ENCODE data around the gene MYL12B. TPM values are rescaled to one million over a fixed set of nuclear protein-coding genes. Genes with fewer than 3 reads are reported as not detected.

Gene MYL12B
- total RNA-seq, 1 donor from 2014 or later, result 230 TPM

- DNase-seq (ENCODE audit: extremely low spot score, unreplicated experiment), result no peak
- H3K36me3 Mint-ChIP-seq (ENCODE audit: unreplicated experiment), result no peaks in the 10 kb centered on the region
- H3K27ac Mint-ChIP-seq (ENCODE audit: unreplicated experiment), result no peak overlapping the region
- H3K27me3 Mint-ChIP-seq (ENCODE audit: unreplicated experiment), result no peaks in the 10 kb centered on the region
- peaks cover 6% of the 10 kb centered on the region for H3K4me1 Mint-ChIP-seq (ENCODE audit: unreplicated experiment)
- H3K9me3 Mint-ChIP-seq (ENCODE audit: unreplicated experiment), result peaks cover 6% of the 10 kb centered on the region
- TF ChIP-seq CTCF (IDR thresholded peaks at IDR 0.05), result no peak
- H3K4me3 Mint-ChIP-seq (ENCODE audit: unreplicated experiment), result no peak overlapping the region
Measured at GRCh38 chr18:3319894-3320454, 58.0 kb downstream of the MYL12B start.

GRCh38 chr18:3321133-3321812, 59.3 kb downstream of the MYL12B start:
- no peaks in the 10 kb centered on the region for H3K27me3 Mint-ChIP-seq (ENCODE audit: unreplicated experiment)
- H3K27ac Mint-ChIP-seq (ENCODE audit: unreplicated experiment), result no peak overlapping the region
- H3K4me3 Mint-ChIP-seq (ENCODE audit: unreplicated experiment), result no peak overlapping the region
- peaks cover 6% of the 10 kb centered on the region for H3K4me1 Mint-ChIP-seq (ENCODE audit: unreplicated experiment)
- H3K36me3 Mint-ChIP-seq (ENCODE audit: unreplicated experiment), result no peaks in the 10 kb centered on the region
- no peak for DNase-seq (ENCODE audit: extremely low spot score, unreplicated experiment)
- H3K9me3 Mint-ChIP-seq (ENCODE audit: unreplicated experiment), result peaks cover 6% of the 10 kb centered on the region
- TF ChIP-seq CTCF (IDR thresholded peaks at IDR 0.05), result no peak

- no peak for DNase-seq (ENCODE audit: extremely low spot score, unreplicated experiment)
- H3K4me3 Mint-ChIP-seq (ENCODE audit: unreplicated experiment), result no peak overlapping the region
- peaks cover 6% of the 10 kb centered on the region for H3K4me1 Mint-ChIP-seq (ENCODE audit: unreplicated experiment)
- no peaks in the 10 kb centered on the region for H3K36me3 Mint-ChIP-seq (ENCODE audit: unreplicated experiment)
- no peaks in the 10 kb centered on the region for H3K9me3 Mint-ChIP-seq (ENCODE audit: unreplicated experiment)
- no peaks in the 10 kb centered on the region for H3K27me3 Mint-ChIP-seq (ENCODE audit: unreplicated experiment)
- no peak for TF ChIP-seq CTCF (IDR thresholded peaks at IDR 0.05)
- no peak overlapping the region for H3K27ac Mint-ChIP-seq (ENCODE audit: unreplicated experiment)
Measured at GRCh38 chr18:3323900-3324299, 62.0 kb downstream of the MYL12B start.

Other genes with a start within 250 kb of the MYL12B start
- gene LPIN2, start 249.0 kb upstream of the MYL12B start, total RNA-seq, result 34.8 and 36.9 TPM in 2 replicates
- gene MYOM1, start 42.2 kb upstream of the MYL12B start, total RNA-seq, result 0.46 and 0.63 TPM in 2 replicates
- gene MYL12A, start 14.3 kb upstream of the MYL12B start, total RNA-seq, result 475 and 500 TPM in 2 replicates
- gene TGIF1, start 188.0 kb downstream of the MYL12B start, total RNA-seq, result 83.0 and 90.7 TPM in 2 replicates

Data from osteocyte (in vitro differentiated cells).